Right lung (tissue), 5 donors: ENCODE results near the gene HDDC3. TPM values are rescaled to one million over a fixed set of nuclear protein-coding genes. Genes with fewer than 3 reads are reported as not detected.

Experiments used
- polyA plus RNA-seq, 5 donors: library from polyadenylated mRNA; unstranded; fragments of 120-200 nt; gene quantifications; one replicate each; pipeline versions ENCODE4 v1.2.1 to v1.2.3, GENCODE V29; 2013; ENCODE audit warnings: inconsistent platforms in 1 of 5, low replicate concordance in 1 of 5; ENCODE audit not compliant: insufficient read length in 5 of 5, insufficient read depth in 1 of 5

Gene HDDC3
- polyA plus RNA-seq, 5 donors, result 11.5 to 17.5 (median 16.1) TPM

Other genes starting within 250 kb of the HDDC3 start
- 10 to 100 TPM in 3 of 5 donors, 1 to 10 TPM in 2; 6.5 to 16.3 (median 10.5) TPM for gene BLM, start 215.2 kb downstream of the HDDC3 start, polyA plus RNA-seq
- gene FURIN, start 64.0 kb downstream of the HDDC3 start, polyA plus RNA-seq, result 10 to 100 TPM; 44.3 to 73.3 (median 57.5) TPM
- 10 to 100 TPM; 19.0 to 31.2 (median 21.9) TPM for gene FES, start 48.0 kb downstream of the HDDC3 start, polyA plus RNA-seq
- gene MAN2A2, start 29.2 kb downstream of the HDDC3 start, polyA plus RNA-seq, result 10 to 100 TPM; 41.5 to 71.5 (median 55.3) TPM
- gene UNC45A, start 2.7 kb upstream of the HDDC3 start, polyA plus RNA-seq, result 10 to 100 TPM; 52.6 to 72.5 (median 68.3) TPM
- 10 to 100 TPM; 16.3 to 22.4 (median 18.9) TPM for gene RCCD1, start 22.3 kb upstream of the HDDC3 start, polyA plus RNA-seq
- gene PRC1, start 62.0 kb upstream of the HDDC3 start, polyA plus RNA-seq, result 100 to 1,000 TPM in 2 of 5 donors, 10 to 100 TPM in 3; 57.8 to 136 (median 84.1) TPM
- gene VPS33B, start 90.0 kb upstream of the HDDC3 start, polyA plus RNA-seq, result 10 to 100 TPM; 16.3 to 19.2 (median 17.5) TPM
- 1 to 10 TPM; 1.3 to 2.6 (median 1.5) TPM for gene SV2B, start 167.7 kb upstream of the HDDC3 start, polyA plus RNA-seq